ENCODE data around the gene ARHGAP15.

DNA sequence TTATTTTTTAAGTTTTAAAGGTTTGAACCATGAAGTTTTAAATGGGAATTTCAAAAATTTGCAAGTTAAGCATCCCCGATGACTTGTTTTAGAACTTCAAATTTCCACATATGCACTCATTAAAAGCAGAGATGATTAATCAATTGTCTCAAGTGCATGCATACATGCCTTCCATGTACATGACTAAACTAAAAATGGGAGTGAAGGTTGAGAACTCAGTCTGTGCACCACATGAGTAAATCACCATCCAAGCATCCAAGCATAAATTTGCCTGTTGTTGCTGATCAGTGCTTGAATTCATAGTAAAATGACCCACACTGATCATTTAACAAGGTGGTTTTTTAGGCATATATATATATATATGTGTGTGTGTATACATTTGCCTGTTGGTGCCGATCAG is 249.8 kb downstream of the ARHGAP15 start:
- TF ChIP-seq, protein P1, sequence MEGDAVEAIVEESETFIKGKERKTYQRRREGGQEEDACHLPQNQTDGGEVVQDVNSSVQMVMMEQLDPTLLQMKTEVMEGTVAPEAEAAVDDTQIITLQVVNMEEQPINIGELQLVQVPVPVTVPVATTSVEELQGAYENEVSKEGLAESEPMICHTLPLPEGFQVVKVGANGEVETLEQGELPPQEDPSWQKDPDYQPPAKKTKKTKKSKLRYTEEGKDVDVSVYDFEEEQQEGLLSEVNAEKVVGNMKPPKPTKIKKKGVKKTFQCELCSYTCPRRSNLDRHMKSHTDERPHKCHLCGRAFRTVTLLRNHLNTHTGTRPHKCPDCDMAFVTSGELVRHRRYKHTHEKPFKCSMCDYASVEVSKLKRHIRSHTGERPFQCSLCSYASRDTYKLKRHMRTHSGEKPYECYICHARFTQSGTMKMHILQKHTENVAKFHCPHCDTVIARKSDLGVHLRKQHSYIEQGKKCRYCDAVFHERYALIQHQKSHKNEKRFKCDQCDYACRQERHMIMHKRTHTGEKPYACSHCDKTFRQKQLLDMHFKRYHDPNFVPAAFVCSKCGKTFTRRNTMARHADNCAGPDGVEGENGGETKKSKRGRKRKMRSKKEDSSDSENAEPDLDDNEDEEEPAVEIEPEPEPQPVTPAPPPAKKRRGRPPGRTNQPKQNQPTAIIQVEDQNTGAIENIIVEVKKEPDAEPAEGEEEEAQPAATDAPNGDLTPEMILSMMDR (IDR thresholded peaks at IDR 0.05) = no peak
- TF ChIP-seq SIN3A (IDR thresholded peaks at IDR 0.05; ENCODE audit: borderline replicate concordance, insufficient read depth, low read depth, low read length) = no peak
- no peak for TF ChIP-seq POLR2AphosphoS5 (IDR thresholded peaks at IDR 0.05; ENCODE audit: low read depth, low read length)
